Neural crest cell (in vitro differentiated cells): ENCODE data around the gene BAMBI. TPM values are rescaled to one million over a fixed set of nuclear protein-coding genes. Genes with fewer than 3 reads are reported as not detected.

Source experiments
- DNase-seq: peaks from one replicate; pipeline ENCODE4 v3.0.0; 2021; ENCODE audit warnings: low read depth, mixed read lengths, low spot score
- H3K27ac Mint-ChIP-seq: one replicate; pipeline ENCODE4 v1.8.0; 2021; ENCODE audit warnings: mild to moderate bottlenecking, mixed read lengths; ENCODE audit not compliant: unreplicated experiment
- H3K27me3 Mint-ChIP-seq: 2 replicates; pipeline ENCODE4 v1.8.0; 2021; ENCODE audit warnings: low read depth, mild to moderate bottlenecking, mixed read lengths
- H3K36me3 Mint-ChIP-seq: 2 replicates; pipeline ENCODE4 v1.8.0; 2021; ENCODE audit warnings: low read depth, mild to moderate bottlenecking, mixed read lengths
- H3K4me1 Mint-ChIP-seq: 2 replicates; pipeline ENCODE4 v1.8.0; 2021; ENCODE audit warnings: mixed read lengths
- H3K4me3 Mint-ChIP-seq: one replicate; pipeline ENCODE4 v1.8.0; 2021; ENCODE audit warnings: mild to moderate bottlenecking, mixed read lengths
- H3K9me3 Mint-ChIP-seq: 2 replicates; pipeline ENCODE4 v1.8.0; 2021; ENCODE audit warnings: mixed read lengths
- total RNA-seq: library from RNA; stranded (reverse); gene quantifications from 2 replicates; pipeline ENCODE4 v1.2.1, GENCODE V29; 2021
- TF ChIP-seq, protein P1 (sequence below): fragments of 200-600 bp; sonication (generic); conservative IDR thresholded peaks from 2 replicates; pipeline ENCODE4 v1.5.0; 2021; ENCODE audit warnings: antibody characterized with exemption, mild to moderate bottlenecking

Gene BAMBI
- total RNA-seq, 1 donor from 2014 or later = 5.5 TPM

DNA sequence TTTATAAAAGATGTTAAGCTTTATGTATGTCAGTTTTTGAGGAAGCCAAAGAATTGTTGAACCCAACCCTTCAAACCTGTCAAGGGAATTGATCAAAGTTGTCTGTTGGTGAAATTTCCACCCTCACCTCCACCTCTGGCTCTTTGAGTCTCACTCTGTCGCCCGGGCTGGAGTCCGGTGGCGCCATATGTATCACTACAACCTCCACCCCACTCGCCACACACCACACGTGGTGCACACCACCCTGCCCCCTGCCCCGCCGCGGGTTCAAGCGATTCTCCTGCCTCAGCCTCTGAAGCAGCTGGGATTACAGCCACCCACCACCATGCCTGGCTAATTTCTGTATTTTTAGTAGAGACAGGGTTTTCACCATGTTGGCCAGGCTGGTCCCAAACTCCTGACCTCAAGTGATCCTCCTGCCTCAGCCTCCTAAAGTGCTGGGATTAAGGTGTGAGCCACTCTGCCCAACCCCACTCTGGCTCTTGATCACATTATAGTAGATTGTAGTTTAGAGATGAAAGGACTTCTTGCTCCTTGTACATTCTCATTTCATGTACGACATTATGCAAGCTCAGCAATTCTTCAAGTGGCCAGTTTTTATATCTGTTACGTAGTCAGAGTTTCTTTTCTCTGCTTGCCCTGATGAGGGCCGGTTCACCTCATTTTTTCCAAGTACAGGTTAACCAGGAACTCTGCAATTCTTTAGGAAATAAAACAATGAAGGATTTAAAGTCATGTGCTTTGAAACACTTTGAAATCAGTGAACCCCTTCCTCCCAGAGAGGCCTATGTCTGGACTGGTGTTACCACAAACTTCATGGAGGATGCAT lies 7.0 kb downstream of the BAMBI start:
- H3K27me3 Mint-ChIP-seq = peaks cover 30% of the 10 kb centered on the region
- H3K9me3 Mint-ChIP-seq = no peaks in the 10 kb centered on the region
- no peak for DNase-seq
- no peak overlapping the region for H3K27ac Mint-ChIP-seq
- TF ChIP-seq, protein P1, sequence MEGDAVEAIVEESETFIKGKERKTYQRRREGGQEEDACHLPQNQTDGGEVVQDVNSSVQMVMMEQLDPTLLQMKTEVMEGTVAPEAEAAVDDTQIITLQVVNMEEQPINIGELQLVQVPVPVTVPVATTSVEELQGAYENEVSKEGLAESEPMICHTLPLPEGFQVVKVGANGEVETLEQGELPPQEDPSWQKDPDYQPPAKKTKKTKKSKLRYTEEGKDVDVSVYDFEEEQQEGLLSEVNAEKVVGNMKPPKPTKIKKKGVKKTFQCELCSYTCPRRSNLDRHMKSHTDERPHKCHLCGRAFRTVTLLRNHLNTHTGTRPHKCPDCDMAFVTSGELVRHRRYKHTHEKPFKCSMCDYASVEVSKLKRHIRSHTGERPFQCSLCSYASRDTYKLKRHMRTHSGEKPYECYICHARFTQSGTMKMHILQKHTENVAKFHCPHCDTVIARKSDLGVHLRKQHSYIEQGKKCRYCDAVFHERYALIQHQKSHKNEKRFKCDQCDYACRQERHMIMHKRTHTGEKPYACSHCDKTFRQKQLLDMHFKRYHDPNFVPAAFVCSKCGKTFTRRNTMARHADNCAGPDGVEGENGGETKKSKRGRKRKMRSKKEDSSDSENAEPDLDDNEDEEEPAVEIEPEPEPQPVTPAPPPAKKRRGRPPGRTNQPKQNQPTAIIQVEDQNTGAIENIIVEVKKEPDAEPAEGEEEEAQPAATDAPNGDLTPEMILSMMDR = no peak
- H3K4me1 Mint-ChIP-seq = peaks cover 37% of the 10 kb centered on the region
- H3K4me3 Mint-ChIP-seq = no peak overlapping the region
- H3K36me3 Mint-ChIP-seq = peaks cover 3% of the 10 kb centered on the region

DNA sequence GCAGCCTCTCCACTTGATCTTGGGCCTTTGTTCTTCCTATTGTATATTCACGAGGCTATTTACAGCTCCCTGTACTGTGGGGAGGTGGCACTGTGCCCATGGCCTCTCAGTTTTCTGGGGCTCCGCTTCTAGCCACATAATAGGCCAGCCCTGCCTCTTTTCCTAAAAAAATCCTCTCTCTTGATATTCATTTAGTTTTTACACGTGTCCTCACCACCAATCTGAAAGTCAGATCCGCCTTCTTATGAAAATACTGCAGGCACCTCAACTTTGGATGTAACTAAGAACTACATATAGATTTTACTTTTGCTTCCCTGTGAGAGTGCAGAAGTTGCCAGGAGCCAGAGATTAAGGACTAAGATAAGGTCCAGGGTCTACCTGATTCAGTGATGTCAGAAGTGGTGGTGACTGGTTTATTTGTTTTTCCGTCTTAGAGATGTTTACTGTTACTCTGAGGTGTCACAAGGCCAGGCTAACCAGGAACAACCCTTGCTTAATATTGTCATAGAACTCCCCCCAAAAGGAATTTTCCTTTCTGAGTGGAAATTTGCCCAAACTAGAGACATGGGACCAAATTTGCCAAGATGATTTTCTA lies 7.8 kb downstream of the BAMBI start:
- peaks cover 3% of the 10 kb centered on the region for H3K36me3 Mint-ChIP-seq
- DNase-seq = no peak
- H3K27ac Mint-ChIP-seq = no peak overlapping the region
- peaks cover 23% of the 10 kb centered on the region for H3K27me3 Mint-ChIP-seq
- TF ChIP-seq, protein P1 = no peak
- H3K4me3 Mint-ChIP-seq = no peak overlapping the region
- no peaks in the 10 kb centered on the region for H3K9me3 Mint-ChIP-seq
- H3K4me1 Mint-ChIP-seq = peaks cover 33% of the 10 kb centered on the region

DNA sequence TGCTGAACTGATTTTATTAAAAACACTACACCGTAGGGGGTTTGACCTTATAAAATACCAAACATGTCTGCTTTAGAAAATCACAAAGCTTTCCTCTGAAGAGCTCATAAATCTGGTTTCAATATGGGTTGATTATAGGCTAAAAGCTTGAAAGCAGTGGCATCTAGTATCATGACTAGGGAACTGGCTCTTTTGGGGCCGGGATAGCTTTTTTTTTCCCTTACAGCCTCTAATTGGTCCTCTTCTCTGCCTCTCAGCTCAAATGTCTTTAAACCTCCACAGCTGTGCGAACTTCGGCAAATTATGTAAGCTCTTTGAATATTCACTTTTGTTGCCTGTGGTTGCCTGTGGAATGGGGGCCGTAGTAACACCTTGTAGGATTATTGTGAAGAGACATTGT lies 8.4 kb downstream of the BAMBI start:
- H3K36me3 Mint-ChIP-seq = peaks cover 3% of the 10 kb centered on the region
- H3K4me1 Mint-ChIP-seq = peaks cover 32% of the 10 kb centered on the region
- no peak overlapping the region for H3K4me3 Mint-ChIP-seq
- H3K27me3 Mint-ChIP-seq = peaks cover 18% of the 10 kb centered on the region
- no peak for DNase-seq
- H3K9me3 Mint-ChIP-seq = no peaks in the 10 kb centered on the region
- no peak overlapping the region for H3K27ac Mint-ChIP-seq
- TF ChIP-seq, protein P1 = no peak

DNA sequence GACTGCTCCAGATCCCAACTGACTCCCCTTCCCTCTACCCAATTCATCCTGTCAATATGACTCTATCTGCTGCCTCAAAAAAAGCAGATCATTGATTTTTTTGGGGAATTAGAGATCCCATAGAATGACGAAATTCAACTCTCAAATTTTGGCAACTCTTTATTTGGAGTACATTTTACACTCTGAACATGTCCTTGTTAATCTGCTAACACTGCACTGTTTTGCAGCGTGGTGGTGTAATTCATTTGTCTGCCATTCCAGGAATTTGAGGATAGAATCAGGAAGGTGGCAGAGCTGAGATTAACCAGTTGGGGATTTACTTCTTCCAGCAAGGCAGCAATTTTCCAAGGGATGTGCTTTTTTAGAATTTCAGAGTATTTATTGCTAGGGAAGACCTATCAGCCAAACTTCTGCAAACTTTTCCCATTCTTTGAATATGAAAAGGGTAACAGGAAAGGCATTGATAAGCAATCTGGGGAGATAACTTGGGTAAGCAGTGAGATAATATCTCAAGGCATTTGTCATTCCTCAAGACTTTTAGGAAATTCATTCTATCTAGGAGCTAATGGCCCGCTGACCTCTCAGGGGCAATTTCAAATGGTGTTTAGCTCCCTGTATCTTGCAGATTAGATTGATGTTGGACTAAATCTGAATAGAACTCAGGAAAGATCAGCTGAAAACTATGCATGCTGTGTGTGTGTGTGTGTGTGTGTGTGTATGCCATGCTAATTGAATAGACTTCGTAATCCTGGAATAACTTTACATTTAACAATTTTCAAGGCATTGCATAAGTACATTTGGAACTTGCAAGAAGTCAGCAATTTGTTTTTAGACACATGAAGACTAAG lies 9.7 kb downstream of the BAMBI start:
- H3K36me3 Mint-ChIP-seq = peaks cover 3% of the 10 kb centered on the region
- H3K27ac Mint-ChIP-seq = no peak overlapping the region
- peaks cover 26% of the 10 kb centered on the region for H3K4me1 Mint-ChIP-seq
- H3K27me3 Mint-ChIP-seq = peaks cover 5% of the 10 kb centered on the region
- H3K9me3 Mint-ChIP-seq = no peaks in the 10 kb centered on the region
- no peak for DNase-seq
- H3K4me3 Mint-ChIP-seq = no peak overlapping the region
- TF ChIP-seq, protein P1 = no peak

DNA sequence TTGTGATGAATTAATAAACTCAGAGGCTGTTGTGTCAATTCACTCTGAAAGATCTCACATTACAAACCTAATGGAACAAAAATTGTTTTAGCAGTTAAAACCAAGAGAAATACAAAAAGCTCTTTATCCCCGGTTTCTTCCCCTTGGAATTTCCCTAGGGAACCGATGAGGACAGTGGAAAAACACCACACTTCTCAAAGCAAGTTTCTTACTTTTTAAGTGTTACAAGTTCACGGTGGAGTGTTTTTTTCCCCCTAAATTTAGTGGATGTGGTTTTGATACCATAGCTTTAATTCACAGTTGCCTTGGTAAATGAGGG lies 10.3 kb downstream of the BAMBI start:
- peaks cover 3% of the 10 kb centered on the region for H3K27me3 Mint-ChIP-seq
- peaks cover 3% of the 10 kb centered on the region for H3K36me3 Mint-ChIP-seq
- TF ChIP-seq, protein P1 = no peak
- H3K4me1 Mint-ChIP-seq = peaks cover 26% of the 10 kb centered on the region
- no peaks in the 10 kb centered on the region for H3K9me3 Mint-ChIP-seq
- H3K27ac Mint-ChIP-seq = no peak overlapping the region
- H3K4me3 Mint-ChIP-seq = no peak overlapping the region
- no peak for DNase-seq
